Activated CD4-positive, alpha-beta T cell treated with anti-CD3 and anti-CD28 coated beads, Interleukin-2, amount 50 U/mL, for 4 hours (primary cell): ENCODE measurements around the gene CACNG3.
"Not testable (repeated sequence)": the region's sequence is repeated elsewhere in the genome, so short reads cannot be mapped to it uniquely, and the experiment has no call there.

Experiments used
- DNase-seq, 2 experiments: peaks; one replicate each; pipeline ENCODE4 v3.0.0-alpha.2; 2020

Gene CACNG3

GRCh38 chr16:24281466-24281865, 25.3 kb downstream of the CACNG3 start:
- no peak for DNase-seq

DNA sequence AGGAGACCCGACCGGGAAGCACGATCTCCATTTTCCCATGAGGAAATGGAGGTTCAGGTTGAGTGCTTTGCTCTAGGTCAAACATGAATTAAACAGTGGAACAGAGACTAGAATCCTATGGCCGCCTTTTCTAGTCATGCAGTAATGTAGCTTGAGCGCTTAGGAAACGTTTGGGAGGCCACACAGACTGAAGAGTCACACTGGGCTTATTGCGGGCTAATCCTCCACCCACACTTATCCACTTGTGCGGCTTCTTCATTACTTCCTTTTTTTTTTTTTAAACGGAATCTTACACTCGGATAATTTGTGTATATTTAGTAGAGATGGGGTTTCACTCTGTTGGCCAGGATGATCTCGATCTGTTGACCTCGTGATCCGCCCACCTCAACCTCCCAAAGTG, 26.0 kb downstream of the CACNG3 start:
- DNase-seq = no peak

GRCh38 chr16:24286741-24287405, 30.7 kb downstream of the CACNG3 start:
- DNase-seq = no peak

- DNase-seq = no peak
These were observed 32.4 kb downstream of the CACNG3 start for GRCh38 chr16:24288516-24288915.

DNA sequence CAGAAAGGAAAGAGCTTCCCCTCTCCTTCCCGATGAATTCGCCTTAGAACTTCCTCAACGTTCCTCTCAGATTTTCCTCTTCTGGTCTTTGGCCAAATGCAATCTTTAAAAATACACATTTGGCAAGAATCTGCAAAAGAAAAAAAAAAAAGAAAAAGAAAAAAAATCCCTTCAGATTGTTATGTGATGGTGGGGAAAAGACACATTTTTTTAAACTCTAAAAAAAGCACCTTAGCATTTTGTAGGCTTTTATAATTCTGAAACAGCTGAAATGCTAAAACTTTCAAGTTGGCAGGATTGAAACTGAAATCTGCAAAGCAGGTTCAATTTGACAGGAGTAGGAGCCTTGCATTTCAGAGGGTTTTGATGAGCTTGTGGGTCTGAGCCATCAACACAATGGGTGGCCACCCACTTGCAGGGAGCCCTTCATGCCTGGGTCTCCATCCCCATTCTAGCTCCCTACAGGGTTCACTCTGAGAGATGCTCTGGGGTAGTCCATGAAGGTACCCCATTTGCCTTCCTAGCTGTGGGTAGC, 33.1 kb downstream of the CACNG3 start:
- DNase-seq = no peak

DNA sequence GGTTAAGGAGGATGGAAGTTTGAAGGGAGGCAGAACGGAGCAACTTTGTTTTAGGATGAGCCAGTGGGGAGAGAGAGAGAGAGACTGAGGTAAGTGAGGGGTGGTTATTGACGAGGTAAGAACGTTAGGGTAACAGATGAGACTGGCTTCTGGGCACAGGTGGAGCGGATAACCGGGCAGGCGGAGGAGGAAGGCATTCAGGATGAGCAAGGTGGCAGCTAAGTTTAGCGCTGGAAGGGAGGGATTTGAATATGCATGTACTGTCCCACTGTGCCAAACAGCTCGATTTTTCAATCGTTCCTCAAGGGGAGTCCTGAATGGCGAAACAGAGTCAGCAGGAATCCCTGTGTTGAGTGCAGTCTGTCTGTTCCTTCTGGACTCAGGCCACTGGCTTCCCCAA, 35.8 kb downstream of the CACNG3 start:
- no peak for DNase-seq

DNA sequence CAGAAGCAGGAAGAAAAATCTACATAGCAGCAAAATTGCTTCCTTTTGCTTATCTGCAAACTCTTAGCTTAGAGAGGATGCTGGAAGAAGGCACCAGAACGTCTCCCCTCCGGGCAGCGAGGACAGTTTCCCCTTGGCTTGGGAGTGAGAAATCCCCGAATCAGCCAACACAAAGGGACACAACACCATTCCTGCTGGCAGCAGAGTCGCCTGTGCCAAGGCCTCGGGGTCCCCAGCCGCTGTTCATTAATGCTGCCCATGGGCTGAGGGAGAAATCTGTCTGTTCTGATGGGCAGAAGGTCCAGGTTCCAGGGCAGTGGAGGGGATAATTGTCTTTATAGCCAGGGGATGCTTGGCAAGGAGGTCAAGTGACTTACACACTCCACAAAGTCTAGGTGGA, 38.0 kb downstream of the CACNG3 start:
- DNase-seq = no peak

GRCh38 chr16:24297375-24297774, 41.2 kb downstream of the CACNG3 start:
- DNase-seq = no peak

GRCh38 chr16:24298548-24299167, 42.5 kb downstream of the CACNG3 start:
- DNase-seq = no peak

DNA sequence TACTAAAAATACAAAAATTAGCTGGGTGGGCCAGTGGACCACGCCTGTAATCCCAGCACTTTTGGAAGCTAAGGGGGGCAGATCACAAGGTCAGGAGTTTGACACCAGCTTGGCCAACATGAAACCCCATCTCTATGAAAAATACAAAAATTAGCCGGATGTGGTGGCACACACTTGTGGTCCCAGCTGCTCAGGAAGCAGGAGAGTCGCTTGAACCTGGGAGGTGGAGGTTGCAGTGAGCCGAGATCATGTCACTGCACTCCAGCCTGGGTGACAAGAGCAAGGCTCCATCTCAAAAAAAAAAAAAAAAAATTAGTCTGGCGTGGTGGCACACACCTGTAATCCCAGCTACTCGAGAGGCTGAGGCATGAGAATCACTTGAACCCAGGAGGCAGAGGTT, 44.6 kb downstream of the CACNG3 start:
- DNase-seq = not testable (repeated sequence)

GRCh38 chr16:24302636-24303035, 46.5 kb downstream of the CACNG3 start:
- no peak for DNase-seq

- DNase-seq = no peak
These were observed 52.1 kb downstream of the CACNG3 start for GRCh38 chr16:24308200-24308599.

DNA sequence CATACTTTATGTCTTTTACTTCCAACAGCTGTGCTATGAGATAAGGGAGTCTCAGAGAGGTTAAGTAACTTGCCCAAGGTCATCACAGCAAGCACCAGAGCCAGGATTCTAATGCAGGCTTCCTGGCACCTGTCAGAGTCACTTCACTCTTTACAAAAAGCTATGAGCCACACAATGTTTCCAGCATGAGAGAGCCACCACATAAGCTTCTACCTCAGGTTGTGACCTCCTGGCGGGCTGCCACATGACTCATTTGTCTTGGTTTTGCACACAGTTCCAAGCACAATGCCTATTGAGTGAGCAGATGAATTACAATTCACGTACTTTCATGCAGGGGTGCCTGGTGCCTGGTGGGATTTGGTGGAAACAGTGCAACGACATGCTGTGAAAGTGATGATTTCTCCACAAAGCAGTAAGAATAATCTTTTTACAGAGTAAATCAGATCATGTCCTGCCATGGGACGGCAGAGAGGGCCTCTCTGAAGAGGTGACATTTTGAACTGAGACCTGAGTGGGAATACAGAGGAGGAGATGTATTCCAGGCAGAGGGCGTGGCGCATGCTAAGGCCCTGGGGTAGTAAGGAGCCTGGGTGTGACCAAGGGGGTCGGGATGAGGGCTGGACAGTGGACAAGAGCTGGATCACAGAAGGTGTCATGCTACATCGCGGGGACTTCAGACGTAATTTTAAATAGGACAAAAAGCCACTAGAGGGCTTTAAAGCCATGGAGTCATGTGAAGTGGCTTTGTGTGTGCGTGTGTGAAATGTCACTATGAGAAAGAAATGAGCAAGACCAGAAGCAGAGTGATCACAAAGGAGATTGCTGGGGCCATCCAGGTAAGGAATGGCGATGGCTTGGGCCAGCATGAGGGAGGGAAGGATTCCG, 53.4 kb downstream of the CACNG3 start:
- DNase-seq = no peak

DNA sequence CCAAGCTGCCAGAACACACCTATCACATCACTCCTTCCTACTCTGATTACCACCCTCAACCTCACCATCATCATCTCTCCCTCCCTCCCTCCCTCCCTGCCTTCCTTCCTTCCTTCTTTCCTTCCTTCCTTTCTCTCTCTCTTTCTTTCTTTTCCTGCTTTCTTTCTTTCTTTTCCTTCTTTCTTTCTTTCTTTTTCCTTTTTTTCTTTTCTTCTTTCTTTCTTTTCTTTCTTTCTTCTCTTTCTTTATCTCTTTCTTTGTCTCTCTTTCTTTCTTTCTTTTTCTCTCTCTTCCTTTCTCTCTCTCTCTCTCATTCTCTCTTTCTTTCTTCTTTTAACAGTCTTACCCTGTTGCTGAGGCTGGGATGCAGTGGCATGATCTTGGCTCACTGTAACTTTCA, 59.2 kb downstream of the CACNG3 start:
- no peak for DNase-seq

DNA sequence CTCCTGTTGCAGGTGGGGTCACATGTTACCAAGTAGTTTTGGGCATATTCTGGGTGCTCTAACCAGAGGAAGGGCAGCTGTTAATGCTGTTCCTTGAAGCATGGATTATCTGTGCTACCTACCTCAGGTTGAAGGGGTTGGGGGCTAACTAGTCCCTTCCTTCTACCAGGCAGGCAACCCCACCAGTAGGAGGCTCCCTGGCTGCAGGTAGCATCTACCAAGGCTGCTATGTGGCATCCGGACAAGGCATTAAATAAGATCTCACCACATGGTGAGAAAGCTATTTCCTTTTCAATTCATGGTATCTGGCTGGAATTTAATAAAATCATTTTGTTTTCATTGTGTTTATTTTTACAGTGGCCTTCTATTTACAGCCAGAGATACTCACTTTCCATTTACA, 62.5 kb downstream of the CACNG3 start:
- DNase-seq = no peak

- no peak for DNase-seq
These were observed 63.1 kb downstream of the CACNG3 start for GRCh38 chr16:24319126-24319814.

- no peak for DNase-seq
These were observed 66.0 kb downstream of the CACNG3 start for GRCh38 chr16:24322106-24322505.

- DNase-seq = no peak
These were observed 68.3 kb downstream of the CACNG3 start for GRCh38 chr16:24324421-24324820.

DNA sequence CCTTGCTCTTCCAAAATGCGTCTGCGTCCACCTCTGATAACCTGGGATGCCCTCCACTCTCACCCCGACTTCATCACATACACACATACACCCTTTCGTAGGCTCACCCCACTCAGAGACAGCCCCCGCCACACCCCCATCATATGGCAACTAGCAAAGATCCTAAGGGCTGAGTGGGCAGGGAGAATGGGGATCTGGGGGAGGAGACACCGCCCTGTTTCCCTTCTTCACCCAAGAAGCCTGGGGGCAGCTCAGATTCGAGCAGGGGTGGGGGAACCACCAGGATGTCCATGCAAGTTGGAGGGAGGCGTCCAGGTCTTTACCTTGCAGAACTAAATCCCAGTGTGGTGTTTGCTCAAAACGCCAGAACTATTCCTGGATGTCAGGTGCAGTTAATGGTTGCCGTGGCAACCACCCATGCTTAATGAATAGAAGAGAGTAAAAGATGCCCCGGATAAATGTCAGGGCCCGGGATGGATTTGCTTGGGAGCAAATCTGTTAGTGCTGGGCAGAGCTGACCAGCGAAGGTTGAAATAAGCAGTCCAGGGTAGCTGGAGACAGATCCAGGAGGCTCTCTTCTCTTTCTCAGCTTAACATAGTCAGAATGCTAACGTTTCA, 72.8 kb downstream of the CACNG3 start:
- DNase-seq = no peak

DNA sequence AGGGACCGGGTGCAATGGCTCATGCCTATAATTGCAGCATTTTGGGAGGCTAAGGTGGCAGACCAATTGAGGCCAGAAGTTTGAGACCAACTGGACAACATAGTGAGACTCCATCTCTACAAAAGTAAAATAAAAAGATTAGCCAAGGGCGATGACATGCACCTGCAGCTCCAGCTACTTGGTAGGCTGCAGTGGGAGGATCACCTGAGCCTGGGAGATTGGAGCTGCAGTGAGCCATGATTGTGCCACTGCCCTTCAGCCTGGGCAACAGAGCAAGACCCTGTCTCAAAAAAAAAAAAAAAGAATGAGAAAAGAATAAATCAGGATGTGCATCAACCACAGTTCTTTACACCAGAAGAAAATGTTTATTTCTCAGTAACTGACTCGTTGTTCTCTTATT, 76.0 kb downstream of the CACNG3 start:
- no peak for DNase-seq

DNA sequence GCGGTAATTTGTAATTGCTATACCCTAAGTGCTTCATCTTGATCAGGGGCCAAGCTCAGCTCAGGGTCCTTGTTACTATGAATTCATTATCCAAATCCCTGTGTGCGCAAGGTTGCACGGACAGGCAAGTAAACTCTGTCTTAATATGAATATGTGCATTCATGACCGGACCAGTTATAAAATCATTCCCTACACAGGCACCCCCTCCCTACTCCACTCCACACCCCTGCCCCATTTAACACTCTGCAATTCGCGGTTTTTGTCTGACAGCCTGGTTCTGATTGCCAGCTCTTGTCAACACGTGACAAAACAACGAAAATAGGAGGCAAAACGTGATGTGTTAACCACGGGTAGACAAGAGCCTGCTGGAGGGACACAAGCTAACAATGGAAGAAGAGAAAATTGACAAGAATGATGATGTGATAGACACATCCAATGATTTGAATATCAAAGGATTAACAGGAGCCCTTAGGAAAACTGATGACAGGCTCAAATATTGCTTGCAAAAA, 76.5 kb downstream of the CACNG3 start:
- DNase-seq = no peak

GRCh38 chr16:24336491-24336890, 80.4 kb downstream of the CACNG3 start:
- no peak for DNase-seq
